ENCODE data around the gene KLRB1. TPM values are rescaled to one million over a fixed set of nuclear protein-coding genes. Genes with fewer than 3 reads are reported as not detected.
A peak's percentile ranks its signal among the peaks of the same experiment; 100 is the strongest.

Gene KLRB1
- total and polyA plus RNA-seq, 2 of the 13 experiments (the other 11 are each of a cell fraction or from before 2014, with no cell fraction given), result not detected

DNA sequence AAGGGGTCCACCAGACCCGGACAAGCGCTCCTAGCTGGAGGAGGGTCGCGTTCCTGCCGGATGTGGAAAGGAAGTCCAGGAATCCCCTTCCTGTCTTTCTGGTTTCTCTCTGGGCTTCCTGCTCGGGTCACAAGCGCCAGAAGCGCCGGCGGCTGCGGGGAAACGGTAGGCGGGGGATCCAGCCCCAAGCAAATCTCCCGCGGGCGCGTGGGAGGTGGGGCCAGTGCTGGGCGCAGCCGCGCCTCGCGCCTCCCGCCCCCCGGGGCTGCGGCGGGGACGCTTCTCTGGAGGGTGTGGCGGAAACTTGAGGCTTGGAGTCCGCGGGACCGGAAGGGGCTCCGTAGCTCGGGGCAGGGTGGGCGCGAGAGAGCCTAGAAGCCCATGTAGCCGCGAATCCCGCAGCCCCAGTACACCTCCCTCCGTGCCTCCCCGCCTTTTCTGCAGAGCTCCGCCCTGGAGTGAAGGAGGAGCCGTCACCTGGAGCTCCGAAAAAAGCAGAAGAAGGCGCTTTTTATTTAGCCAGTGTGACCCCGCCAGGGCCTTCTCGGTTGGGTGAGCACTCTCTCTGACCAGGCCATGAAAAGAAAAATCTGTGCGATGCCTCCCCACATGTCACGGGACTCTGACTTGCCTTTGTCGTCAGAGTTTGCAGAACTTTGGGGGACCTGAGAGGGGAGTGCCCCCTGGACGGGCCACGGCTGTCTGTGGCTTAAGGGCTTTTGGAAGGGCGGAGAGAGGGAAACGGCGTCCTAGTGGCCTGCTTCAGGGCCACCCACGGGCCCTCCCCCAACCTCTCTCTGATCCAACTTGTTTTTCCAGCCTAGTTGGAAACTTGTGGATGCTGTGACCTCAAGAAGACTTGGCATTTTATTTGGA, 40.3 kb upstream of the KLRB1 start (continued):
- TF ChIP-seq, protein P1, sequence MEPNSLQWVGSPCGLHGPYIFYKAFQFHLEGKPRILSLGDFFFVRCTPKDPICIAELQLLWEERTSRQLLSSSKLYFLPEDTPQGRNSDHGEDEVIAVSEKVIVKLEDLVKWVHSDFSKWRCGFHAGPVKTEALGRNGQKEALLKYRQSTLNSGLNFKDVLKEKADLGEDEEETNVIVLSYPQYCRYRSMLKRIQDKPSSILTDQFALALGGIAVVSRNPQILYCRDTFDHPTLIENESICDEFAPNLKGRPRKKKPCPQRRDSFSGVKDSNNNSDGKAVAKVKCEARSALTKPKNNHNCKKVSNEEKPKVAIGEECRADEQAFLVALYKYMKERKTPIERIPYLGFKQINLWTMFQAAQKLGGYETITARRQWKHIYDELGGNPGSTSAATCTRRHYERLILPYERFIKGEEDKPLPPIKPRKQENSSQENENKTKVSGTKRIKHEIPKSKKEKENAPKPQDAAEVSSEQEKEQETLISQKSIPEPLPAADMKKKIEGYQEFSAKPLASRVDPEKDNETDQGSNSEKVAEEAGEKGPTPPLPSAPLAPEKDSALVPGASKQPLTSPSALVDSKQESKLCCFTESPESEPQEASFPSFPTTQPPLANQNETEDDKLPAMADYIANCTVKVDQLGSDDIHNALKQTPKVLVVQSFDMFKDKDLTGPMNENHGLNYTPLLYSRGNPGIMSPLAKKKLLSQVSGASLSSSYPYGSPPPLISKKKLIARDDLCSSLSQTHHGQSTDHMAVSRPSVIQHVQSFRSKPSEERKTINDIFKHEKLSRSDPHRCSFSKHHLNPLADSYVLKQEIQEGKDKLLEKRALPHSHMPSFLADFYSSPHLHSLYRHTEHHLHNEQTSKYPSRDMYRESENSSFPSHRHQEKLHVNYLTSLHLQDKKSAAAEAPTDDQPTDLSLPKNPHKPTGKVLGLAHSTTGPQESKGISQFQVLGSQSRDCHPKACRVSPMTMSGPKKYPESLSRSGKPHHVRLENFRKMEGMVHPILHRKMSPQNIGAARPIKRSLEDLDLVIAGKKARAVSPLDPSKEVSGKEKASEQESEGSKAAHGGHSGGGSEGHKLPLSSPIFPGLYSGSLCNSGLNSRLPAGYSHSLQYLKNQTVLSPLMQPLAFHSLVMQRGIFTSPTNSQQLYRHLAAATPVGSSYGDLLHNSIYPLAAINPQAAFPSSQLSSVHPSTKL (CRISPR knock-in tag; IDR thresholded peaks at IDR 0.05), result peak; percentile 46
- no peak for TF ChIP-seq PCBP1 (IDR thresholded peaks at IDR 0.05; ENCODE audit: borderline replicate concordance, low read depth, low read length)
- no peak for TF ChIP-seq CHD4 (IDR thresholded peaks at IDR 0.05; ENCODE audit: borderline replicate concordance, low read length)
- no peak for TF ChIP-seq FOSL1 (CRISPR knock-in tag; IDR thresholded peaks at IDR 0.05; ENCODE audit: borderline replicate concordance)
- 0 out of 2 replicates have a peak, but pooled peaks have one; percentile 55 for TF ChIP-seq CAMTA2 (CRISPR knock-in tag; IDR thresholded peaks at IDR 0.05; ENCODE audit: borderline replicate concordance)
- TF ChIP-seq MED1 (CRISPR knock-in tag; IDR thresholded peaks at IDR 0.05), result peak; percentile 51; the same call in 1 of the 2 replicates
- no peak for TF ChIP-seq ZZZ3 (CRISPR knock-in tag; IDR thresholded peaks at IDR 0.05; ENCODE audit: borderline replicate concordance)
- no peak for TF ChIP-seq ZNF33B (CRISPR knock-in tag; IDR thresholded peaks at IDR 0.05)
- no peak for TF ChIP-seq ZNF879 (CRISPR knock-in tag; IDR thresholded peaks at IDR 0.05)
- no peak for TF ChIP-seq FOXJ3 (CRISPR knock-in tag; IDR thresholded peaks at IDR 0.05; ENCODE audit: borderline replicate concordance)
- TF ChIP-seq ZNF460 (CRISPR knock-in tag; IDR thresholded peaks at IDR 0.05; ENCODE audit: borderline replicate concordance), result peak; percentile 9; the same call in 1 of the 2 replicates
- 0 out of 2 replicates have a peak, but pooled peaks have one; percentile 16 for TF ChIP-seq CHD2 (IDR thresholded peaks at IDR 0.05; ENCODE audit: low read depth, low read length)
- no peak for TF ChIP-seq ZNF10 (CRISPR knock-in tag; IDR thresholded peaks at IDR 0.05; ENCODE audit: borderline replicate concordance, low read depth)
- TF ChIP-seq CCDC6 (CRISPR knock-in tag; IDR thresholded peaks at IDR 0.05), result peak; percentile 80
- TF ChIP-seq, protein P2, sequence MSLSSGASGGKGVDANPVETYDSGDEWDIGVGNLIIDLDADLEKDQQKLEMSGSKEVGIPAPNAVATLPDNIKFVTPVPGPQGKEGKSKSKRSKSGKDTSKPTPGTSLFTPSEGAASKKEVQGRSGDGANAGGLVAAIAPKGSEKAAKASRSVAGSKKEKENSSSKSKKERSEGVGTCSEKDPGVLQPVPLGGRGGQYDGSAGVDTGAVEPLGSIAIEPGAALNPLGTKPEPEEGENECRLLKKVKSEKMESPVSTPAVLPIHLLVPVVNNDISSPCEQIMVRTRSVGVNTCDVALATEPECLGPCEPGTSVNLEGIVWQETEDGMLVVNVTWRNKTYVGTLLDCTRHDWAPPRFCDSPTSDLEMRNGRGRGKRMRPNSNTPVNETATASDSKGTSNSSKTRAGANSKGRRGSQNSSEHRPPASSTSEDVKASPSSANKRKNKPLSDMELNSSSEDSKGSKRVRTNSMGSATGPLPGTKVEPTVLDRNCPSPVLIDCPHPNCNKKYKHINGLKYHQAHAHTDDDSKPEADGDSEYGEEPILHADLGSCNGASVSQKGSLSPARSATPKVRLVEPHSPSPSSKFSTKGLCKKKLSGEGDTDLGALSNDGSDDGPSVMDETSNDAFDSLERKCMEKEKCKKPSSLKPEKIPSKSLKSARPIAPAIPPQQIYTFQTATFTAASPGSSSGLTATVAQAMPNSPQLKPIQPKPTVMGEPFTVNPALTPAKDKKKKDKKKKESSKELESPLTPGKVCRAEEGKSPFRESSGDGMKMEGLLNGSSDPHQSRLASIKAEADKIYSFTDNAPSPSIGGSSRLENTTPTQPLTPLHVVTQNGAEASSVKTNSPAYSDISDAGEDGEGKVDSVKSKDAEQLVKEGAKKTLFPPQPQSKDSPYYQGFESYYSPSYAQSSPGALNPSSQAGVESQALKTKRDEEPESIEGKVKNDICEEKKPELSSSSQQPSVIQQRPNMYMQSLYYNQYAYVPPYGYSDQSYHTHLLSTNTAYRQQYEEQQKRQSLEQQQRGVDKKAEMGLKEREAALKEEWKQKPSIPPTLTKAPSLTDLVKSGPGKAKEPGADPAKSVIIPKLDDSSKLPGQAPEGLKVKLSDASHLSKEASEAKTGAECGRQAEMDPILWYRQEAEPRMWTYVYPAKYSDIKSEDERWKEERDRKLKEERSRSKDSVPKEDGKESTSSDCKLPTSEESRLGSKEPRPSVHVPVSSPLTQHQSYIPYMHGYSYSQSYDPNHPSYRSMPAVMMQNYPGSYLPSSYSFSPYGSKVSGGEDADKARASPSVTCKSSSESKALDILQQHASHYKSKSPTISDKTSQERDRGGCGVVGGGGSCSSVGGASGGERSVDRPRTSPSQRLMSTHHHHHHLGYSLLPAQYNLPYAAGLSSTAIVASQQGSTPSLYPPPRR (CRISPR knock-in tag; IDR thresholded peaks at IDR 0.05; ENCODE audit: borderline replicate concordance), result no peak
- peak; percentile 77 for TF ChIP-seq SIN3B (IDR thresholded peaks at IDR 0.05; ENCODE audit: low read length)
- no peak for TF ChIP-seq SETDB1 (CRISPR knock-in tag; IDR thresholded peaks at IDR 0.05; ENCODE audit: borderline replicate concordance)
- no peak for TF ChIP-seq TCF7L2 (IDR thresholded peaks at IDR 0.05; ENCODE audit: low read depth, low read length)
- no peak for TF ChIP-seq ZBTB20 (CRISPR knock-in tag; IDR thresholded peaks at IDR 0.05; ENCODE audit: borderline replicate concordance, low read depth)
- TF ChIP-seq REPIN1 (CRISPR knock-in tag; IDR thresholded peaks at IDR 0.05; ENCODE audit: borderline replicate concordance, low read depth), result peak; percentile 73; the same call in 1 of the 2 replicates
- TF ChIP-seq MATR3 (CRISPR knock-in tag; IDR thresholded peaks at IDR 0.05), result no peak

Data from HepG2 (cell line).